Psoas muscle (tissue), 8 donors: ENCODE results near the gene FYN. TPM values are rescaled to one million over a fixed set of nuclear protein-coding genes. Genes with fewer than 3 reads are reported as not detected.

Source experiments
- ATAC-seq, 4 donors: fragments of 200-7000 bp; cut with Tn5 transposase; one replicate each; pipeline ENCODE4 v1.9.1; 2020; ENCODE audit warnings: moderate library complexity in 3 of 4, mild to moderate bottlenecking in 2 of 4
- DNase-seq, 2 donors: peaks; one replicate each; pipeline ENCODE4 v3.0.0-alpha.2; 2020
- H3K27ac ChIP-seq: fragments of 200-600 bp; one replicate; pipeline ENCODE4 v1.8.0; 2022
- H3K27me3 ChIP-seq, 3 donors: fragments of 200-600 bp in 1 of 3; one replicate each; pipeline versions ENCODE4 v1.6.1 to v1.8.0; 2013 to 2022; ENCODE audit warnings: low read length in 2 of 3, mild to moderate bottlenecking in 2 of 3, moderate library complexity in 1 of 3; ENCODE audit not compliant: insufficient read depth in 3 of 3
- H3K36me3 ChIP-seq, 2 donors: fragments of 200-600 bp in 1 of 2; one replicate each; pipeline versions ENCODE4 v1.6.1 to v1.8.0; 2013 to 2022; ENCODE audit warnings: low read depth in 1 of 2, mild to moderate bottlenecking in 1 of 2, moderate library complexity in 1 of 2; ENCODE audit not compliant: insufficient read depth in 1 of 2
- H3K4me1 ChIP-seq: fragments of 200-600 bp; one replicate; pipeline ENCODE4 v1.8.0; 2022
- H3K4me3 ChIP-seq: fragments of 200-600 bp; one replicate; pipeline ENCODE4 v1.8.0; 2022; ENCODE audit warnings: mild to moderate bottlenecking
- H3K9me3 ChIP-seq: fragments of 200-600 bp; one replicate; pipeline ENCODE4 v1.8.0; 2022
- CTCF ChIP-seq: fragments of 200-600 bp; IDR thresholded peaks from one replicate; pipeline ENCODE4 v1.8.0; 2022; ENCODE audit warnings: antibody characterized with exemption
- WGBS, 3 donors: extraction: QIAGEN DNeasy Blood & Tissue Kit; methylation state at CpG; one replicate each; pipeline versions ENCODE4 v1.1.6 to v1.1.7; 2013; 5-methylcytosine and 5-hydroxymethylcytosine counted together
- intact Hi-C, 2 donors: fragments of 100-400 bp; cut with DNase I; formaldehyde crosslinking; loops; one replicate each; pipeline versions ENCODE4 v1.11.0 to v1.14.2; 2022
- polyA plus RNA-seq, 3 donors: library from polyadenylated mRNA; stranded (reverse); fragments of 200-250 nt; gene quantifications; one replicate each; pipeline ENCODE4 v1.2.3, GENCODE V29; 2013
- total RNA-seq, 4 donors: library from RNA; stranded (reverse); fragmentation: NEBNext Ultra II Directional in 2 of 4; extraction: Animal tissue kit (Norgen Biotek cat#: 25700) in 2 of 4; gene quantifications; one replicate each; pipeline versions ENCODE4 v1.2.1 to v1.2.4, GENCODE V29; 2021 to 2023
- donor health status: healthy with polysubstance abuse.
- donor health status: DM: no; HTN: no; CAD: no; lungs with moderate emphysema.
- donor health status: Bipolar disorder and iron deficiency.
- donor health status: healthy.
- donor health status: DM: yes; HTN: yes; CAD: no.
- donor health status: DM: no; HTN: no; CAD: no.
- donor health status: DM: no; HTN: no; CAD: no.
- donor health status: DM: yes; HTN: yes; CAD: no.

Gene FYN
- total and polyA plus RNA-seq, 7 donors = 7.1 to 27.8 (median 12.3) TPM

- no peak for ATAC-seq
- TF ChIP-seq CTCF = no peak
- Histone ChIP-seq H3K4me3 (no peak overlapping the region), H3K27me3 (no peaks in the 10 kb centered on the region), H3K27ac (no peak overlapping the region), H3K4me1 (peaks cover 10% of the 10 kb centered on the region), H3K9me3 (no peaks in the 10 kb centered on the region), H3K36me3 (no peaks in the 10 kb centered on the region)
- intact Hi-C loops = no loop called here
- DNase-seq = no peak
- 55 to 69% (median 61%) methylated on average over 3 to 4 of the region's 4 CpGs for WGBS, 3 donors
Measured at GRCh38 chr6:111739257-111739696, 134.0 kb downstream of the FYN start.

GRCh38 chr6:111738631-111739030 lies 134.6 kb downstream of the FYN start:
- Histone ChIP-seq H3K9me3 (no peaks in the 10 kb centered on the region), H3K4me1 (peaks cover 5% of the 10 kb centered on the region), H3K36me3 (no peaks in the 10 kb centered on the region), H3K27me3 (no peaks in the 10 kb centered on the region), H3K4me3 (no peak overlapping the region), H3K27ac (no peak overlapping the region)
- no peak for ATAC-seq
- no peak for DNase-seq
- no peak for TF ChIP-seq CTCF
- WGBS, 3 donors = 90 to 97% (median 96%) methylated on average over 2 of the region's 2 CpGs
- intact Hi-C loops = no loop called here

GRCh38 chr6:111738156-111738555 lies 135.1 kb downstream of the FYN start:
- intact Hi-C loops = no loop called here
- WGBS, 3 donors = 96 to 99% (median 98%) methylated on average over 3 of the region's 3 CpGs
- DNase-seq = no peak
- no peaks in the 10 kb centered on the region for H3K9me3 ChIP-seq
- peaks cover under 1% of the 10 kb centered on the region for H3K4me1 ChIP-seq
- H3K27me3 ChIP-seq = no peaks in the 10 kb centered on the region
- H3K36me3 ChIP-seq = no peaks in the 10 kb centered on the region
- ATAC-seq = no peak
- no peak overlapping the region for H3K27ac ChIP-seq
- no peak overlapping the region for H3K4me3 ChIP-seq
- no peak for TF ChIP-seq CTCF

GRCh38 chr6:111737065-111737521 lies 136.2 kb downstream of the FYN start:
- ATAC-seq = no peak
- intact Hi-C loops = no loop called here
- DNase-seq = no peak
- no peaks in the 10 kb centered on the region for H3K36me3 ChIP-seq
- WGBS, 3 donors = 63 to 77% (median 66%) methylated on average over 3 of the region's 3 CpGs
- no peaks in the 10 kb centered on the region for H3K27me3 ChIP-seq
- H3K27ac ChIP-seq = no peak overlapping the region
- TF ChIP-seq CTCF = no peak
- no peak overlapping the region for H3K4me3 ChIP-seq
- H3K4me1 ChIP-seq = no peaks in the 10 kb centered on the region
- H3K9me3 ChIP-seq = no peaks in the 10 kb centered on the region

GRCh38 chr6:111736005-111736608 lies 137.1 kb downstream of the FYN start:
- Histone ChIP-seq H3K36me3 (no peaks in the 10 kb centered on the region), H3K4me1 (no peaks in the 10 kb centered on the region), H3K27ac (no peak overlapping the region), H3K27me3 (no peaks in the 10 kb centered on the region), H3K4me3 (no peak overlapping the region), H3K9me3 (no peaks in the 10 kb centered on the region)
- ATAC-seq = no peak
- intact Hi-C loops = no loop called here
- WGBS, 3 donors = 74 to 87% (median 82%) methylated on average over 4 of the region's 4 CpGs
- TF ChIP-seq CTCF = no peak
- DNase-seq = no peak
